Endodermal cell (in vitro differentiated cells): Measurements from ENCODE around the gene LHFPL2. TPM values are rescaled to one million over a fixed set of nuclear protein-coding genes. Genes with fewer than 3 reads are reported as not detected.

Experiments used
- DNase-seq: peaks from one replicate; pipeline ENCODE4 v3.0.0-alpha.2; 2017
- H3K27ac ChIP-seq: 2 replicates; pipeline ENCODE4 v1.5.1; 2013; ENCODE audit warnings: mild to moderate bottlenecking, low read depth, low read length, moderate library complexity
- H3K27me3 ChIP-seq: 2 replicates; pipeline ENCODE4 v1.6.1; 2013; ENCODE audit warnings: mild to moderate bottlenecking, low read length, moderate library complexity; ENCODE audit not compliant: insufficient read depth, control insufficient read depth, poor library complexity, severe bottlenecking
- H3K36me3 ChIP-seq: 2 replicates; pipeline ENCODE4 v1.7.0; 2013; ENCODE audit warnings: mild to moderate bottlenecking, low read length, moderate library complexity; ENCODE audit not compliant: control insufficient read depth, insufficient read depth
- H3K4me1 ChIP-seq: one replicate; pipeline ENCODE4 v1.7.0; 2013; ENCODE audit warnings: low read length; ENCODE audit not compliant: control insufficient read depth, insufficient read depth
- H3K4me3 ChIP-seq: 2 replicates; pipeline ENCODE4 v1.5.1; 2013; ENCODE audit warnings: mild to moderate bottlenecking, low read length, moderate library complexity
- H3K9ac ChIP-seq: 2 replicates; pipeline ENCODE4 v1.6.1; 2013; ENCODE audit warnings: mild to moderate bottlenecking, low read length, moderate library complexity; ENCODE audit not compliant: poor library complexity, severe bottlenecking; ENCODE audit errors: extremely low read depth
- H3K9me3 ChIP-seq: 2 replicates; pipeline ENCODE4 v1.6.1; 2013; ENCODE audit warnings: mild to moderate bottlenecking, low read length, moderate library complexity; ENCODE audit not compliant: control insufficient read depth
- H3K27ac Mint-ChIP-seq: 2 replicates; pipeline ENCODE4 v1.8.0; 2020; ENCODE audit warnings: mixed read lengths
- H3K27me3 Mint-ChIP-seq: 2 replicates; pipeline ENCODE4 v1.8.0; 2021; ENCODE audit warnings: mild to moderate bottlenecking, mixed read lengths; ENCODE audit not compliant: insufficient read depth
- H3K36me3 Mint-ChIP-seq: 2 replicates; pipeline ENCODE4 v1.8.0; 2020; ENCODE audit warnings: low read depth, mixed read lengths
- H3K4me1 Mint-ChIP-seq: 2 replicates; pipeline ENCODE4 v1.8.0; 2020; ENCODE audit warnings: mixed read lengths
- H3K4me3 Mint-ChIP-seq: 2 replicates; pipeline ENCODE4 v1.8.0; 2020; ENCODE audit warnings: mild to moderate bottlenecking, moderate library complexity, mixed read lengths
- H3K9me3 Mint-ChIP-seq: 2 replicates; pipeline ENCODE4 v1.8.0; 2020; ENCODE audit warnings: mild to moderate bottlenecking, mixed read lengths
- WGBS, 2 experiments: methylation state at CpG; one replicate each; pipeline versions ENCODE4 v1.1.5 to v1.1.7; 2013; ENCODE audit warnings: missing lambda C conversion rate in 2 of 2, mixed read lengths in 1 of 2; ENCODE audit not compliant: insufficient coverage in 1 of 2, insufficient read length in 1 of 2; 5-methylcytosine and 5-hydroxymethylcytosine counted together
- total RNA-seq, 2 donors: library from RNA; stranded (reverse); fragmentation: NEBNext Ultra II Directional in 1 of 2; extraction: Animal tissue kit (Norgen Biotek cat#: 25700) in 1 of 2; gene quantifications; 2 replicates in 1 of 2; 3 replicates in 1 of 2; pipeline ENCODE4 v1.2.1, GENCODE V29; 2021
- TF ChIP-seq, protein P1 (sequence below): fragments of 200-600 bp; sonication (generic); conservative IDR thresholded peaks from 2 replicates; pipeline ENCODE4 v1.5.0; 2021; ENCODE audit warnings: antibody characterized with exemption, mild to moderate bottlenecking

Gene LHFPL2
- total RNA-seq, 2 donors from 2014 or later, result 136 to 238 TPM

- WGBS, 2 experiments, result 92 to 93% methylated on average over 16 to 24 of the region's 24 CpGs
- Mint-ChIP-seq H3K4me3 (no peak overlapping the region), H3K36me3 (peaks cover 39% of the 10 kb centered on the region), H3K27ac (peak overlapping the region; percentile 82), H3K27me3 (no peaks in the 10 kb centered on the region), H3K9me3 (no peaks in the 10 kb centered on the region), H3K4me1 (peaks cover 39% of the 10 kb centered on the region)
- Histone ChIP-seq H3K9ac (no peak overlapping the region), H3K27me3 (no peaks in the 10 kb centered on the region), H3K9me3 (no peaks in the 10 kb centered on the region), H3K4me3 (no peak overlapping the region), H3K27ac (no peak overlapping the region), H3K36me3 (peaks cover 37% of the 10 kb centered on the region), H3K4me1 (peaks cover 4% of the 10 kb centered on the region)
- TF ChIP-seq, protein P1, sequence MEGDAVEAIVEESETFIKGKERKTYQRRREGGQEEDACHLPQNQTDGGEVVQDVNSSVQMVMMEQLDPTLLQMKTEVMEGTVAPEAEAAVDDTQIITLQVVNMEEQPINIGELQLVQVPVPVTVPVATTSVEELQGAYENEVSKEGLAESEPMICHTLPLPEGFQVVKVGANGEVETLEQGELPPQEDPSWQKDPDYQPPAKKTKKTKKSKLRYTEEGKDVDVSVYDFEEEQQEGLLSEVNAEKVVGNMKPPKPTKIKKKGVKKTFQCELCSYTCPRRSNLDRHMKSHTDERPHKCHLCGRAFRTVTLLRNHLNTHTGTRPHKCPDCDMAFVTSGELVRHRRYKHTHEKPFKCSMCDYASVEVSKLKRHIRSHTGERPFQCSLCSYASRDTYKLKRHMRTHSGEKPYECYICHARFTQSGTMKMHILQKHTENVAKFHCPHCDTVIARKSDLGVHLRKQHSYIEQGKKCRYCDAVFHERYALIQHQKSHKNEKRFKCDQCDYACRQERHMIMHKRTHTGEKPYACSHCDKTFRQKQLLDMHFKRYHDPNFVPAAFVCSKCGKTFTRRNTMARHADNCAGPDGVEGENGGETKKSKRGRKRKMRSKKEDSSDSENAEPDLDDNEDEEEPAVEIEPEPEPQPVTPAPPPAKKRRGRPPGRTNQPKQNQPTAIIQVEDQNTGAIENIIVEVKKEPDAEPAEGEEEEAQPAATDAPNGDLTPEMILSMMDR, result no peak
- DNase-seq, result peak; percentile 58
These were observed 114.2 kb downstream of the LHFPL2 start for GRCh38 chr5:78534148-78534904.

GRCh38 chr5:78533356-78533755, 115.2 kb downstream of the LHFPL2 start:
- WGBS, 2 experiments, result 56 to 59% methylated on average over 3 of the region's 3 CpGs
- Mint-ChIP-seq H3K4me1 (peaks cover 38% of the 10 kb centered on the region), H3K9me3 (no peaks in the 10 kb centered on the region), H3K4me3 (no peak overlapping the region), H3K36me3 (peaks cover 44% of the 10 kb centered on the region), H3K27ac (peak overlapping the region; percentile 82), H3K27me3 (no peaks in the 10 kb centered on the region)
- no peaks in the 10 kb centered on the region for H3K27me3 ChIP-seq
- no peak overlapping the region for H3K4me3 ChIP-seq
- H3K27ac ChIP-seq, result no peak overlapping the region
- H3K36me3 ChIP-seq, result peaks cover 37% of the 10 kb centered on the region
- no peaks in the 10 kb centered on the region for H3K9me3 ChIP-seq
- TF ChIP-seq, protein P1, result peak; percentile 72
- peaks cover 7% of the 10 kb centered on the region for H3K4me1 ChIP-seq
- DNase-seq, result no peak
- no peak overlapping the region for H3K9ac ChIP-seq

DNA sequence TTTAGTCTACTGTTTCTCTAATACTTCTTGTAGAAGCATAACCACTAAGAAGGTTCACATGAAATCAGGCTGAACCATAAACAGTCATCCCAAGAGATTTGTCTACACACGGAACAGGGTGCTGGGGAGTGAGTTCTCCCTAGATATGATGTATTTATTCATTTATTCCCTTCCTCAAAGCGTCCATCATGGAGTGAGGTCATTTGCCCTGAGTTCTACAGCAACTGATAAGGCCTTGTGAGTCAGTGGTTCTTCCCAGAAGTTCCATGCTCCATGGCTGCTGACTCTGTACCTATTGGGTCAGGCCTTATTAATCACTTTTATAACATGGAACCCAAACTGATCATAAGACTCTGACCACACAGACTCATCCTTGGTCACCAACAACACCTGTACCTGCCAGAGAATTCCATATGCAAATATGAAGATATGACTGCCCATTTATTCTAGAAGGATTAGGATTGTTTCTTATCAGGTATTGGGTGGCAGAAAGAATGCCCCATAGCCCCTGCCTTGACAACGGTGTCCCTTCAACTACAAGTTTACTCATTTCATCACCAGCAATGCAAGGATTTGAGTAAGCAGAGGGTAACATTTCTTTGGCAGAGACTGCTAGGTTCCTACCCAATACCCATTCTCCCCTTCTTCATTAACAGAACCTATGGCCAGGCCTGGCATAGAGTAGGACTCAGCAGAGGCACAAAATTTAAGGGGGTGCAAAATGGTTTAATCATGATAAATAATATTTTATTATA, 118.1 kb downstream of the LHFPL2 start:
- peaks cover 54% of the 10 kb centered on the region for H3K4me1 Mint-ChIP-seq
- Histone ChIP-seq H3K4me1 (peaks cover 16% of the 10 kb centered on the region), H3K9me3 (no peaks in the 10 kb centered on the region), H3K4me3 (no peak overlapping the region), H3K9ac (no peak overlapping the region), H3K36me3 (peaks cover 43% of the 10 kb centered on the region), H3K27me3 (no peaks in the 10 kb centered on the region), H3K27ac (no peak overlapping the region)
- no peaks in the 10 kb centered on the region for H3K9me3 Mint-ChIP-seq
- TF ChIP-seq, protein P1, result no peak
- WGBS, 2 experiments, result 67 to 81% methylated on average over 2 to 3 of the region's 3 CpGs
- no peak overlapping the region for H3K27ac Mint-ChIP-seq
- no peaks in the 10 kb centered on the region for H3K27me3 Mint-ChIP-seq
- no peak overlapping the region for H3K4me3 Mint-ChIP-seq
- H3K36me3 Mint-ChIP-seq, result peaks cover 36% of the 10 kb centered on the region
- no peak for DNase-seq
